ENCODE data around the gene BACE1. TPM values are rescaled to one million over a fixed set of nuclear protein-coding genes. Genes with fewer than 3 reads are reported as not detected.

BACE1 gene
- total RNA-seq, 6 experiments from 2014 or later: 19.2 to 42.8 (median 23.7) TPM

DNA sequence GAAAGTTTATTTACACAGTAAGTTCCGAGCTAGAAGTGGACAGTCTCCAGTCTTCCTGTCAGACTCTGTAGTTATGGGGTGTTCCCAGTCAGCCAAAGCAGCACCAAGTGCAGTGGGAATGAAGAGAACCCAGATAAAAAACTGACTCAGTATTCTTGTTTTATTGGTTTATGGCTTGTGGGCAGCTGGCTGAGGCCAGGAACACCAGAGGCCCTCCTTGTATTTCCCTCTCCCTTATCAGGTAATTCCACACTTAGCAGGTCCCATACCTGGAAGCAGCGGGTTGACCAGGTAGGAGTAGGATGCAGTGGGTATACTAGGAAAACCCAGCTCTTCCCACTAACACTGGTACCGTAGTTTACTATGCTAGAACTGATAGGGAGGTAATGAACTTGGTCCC, 28.4 kb downstream of the BACE1 start:
- DNase-seq (no peak), ATAC-seq (no peak)
- H3K9me3 ChIP-seq: no peaks in the 10 kb centered on the region
- 78% methylated on average over 3 of the region's 3 CpGs for WGBS (ENCODE audit: insufficient coverage, low coverage, low lambda C conversion rate, missing lambda C conversion rate)
- intact Hi-C loops (cut with DNase I): no loop called here
- H3K27ac ChIP-seq: no peak overlapping the region
- H3K4me3 ChIP-seq: no peak overlapping the region
- H3K4me1 ChIP-seq: no peaks in the 10 kb centered on the region
- TF ChIP-seq CTCF (IDR thresholded peaks at IDR 0.05): no peak
- TF ChIP-seq POLR2A (IDR thresholded peaks at IDR 0.05): no peak
- H3K36me3 ChIP-seq: peaks cover 0 to 88% (median 19%) of the 10 kb centered on the region in 4 donors
- H3K27me3 ChIP-seq: no peaks in the 10 kb centered on the region

GRCh38 chr11:117286588-117286987, 29.5 kb downstream of the BACE1 start:
- WGBS (ENCODE audit: insufficient coverage, low coverage, low lambda C conversion rate, missing lambda C conversion rate): 83% methylated on average over 2 of the region's 2 CpGs
- intact Hi-C loops (cut with DNase I): no loop called here
- Histone ChIP-seq H3K27me3 (no peaks in the 10 kb centered on the region), H3K27ac (no peak overlapping the region), H3K9me3 (no peaks in the 10 kb centered on the region), H3K36me3 (peaks cover 0 to 87% (median 21%) of the 10 kb centered on the region in 4 donors), H3K4me3 (no peak overlapping the region), H3K4me1 (no peaks in the 10 kb centered on the region)
- ATAC-seq (no peak), DNase-seq (no peak)
- TF ChIP-seq POLR2A (IDR thresholded peaks at IDR 0.05): no peak
- TF ChIP-seq CTCF (IDR thresholded peaks at IDR 0.05): no peak

DNA sequence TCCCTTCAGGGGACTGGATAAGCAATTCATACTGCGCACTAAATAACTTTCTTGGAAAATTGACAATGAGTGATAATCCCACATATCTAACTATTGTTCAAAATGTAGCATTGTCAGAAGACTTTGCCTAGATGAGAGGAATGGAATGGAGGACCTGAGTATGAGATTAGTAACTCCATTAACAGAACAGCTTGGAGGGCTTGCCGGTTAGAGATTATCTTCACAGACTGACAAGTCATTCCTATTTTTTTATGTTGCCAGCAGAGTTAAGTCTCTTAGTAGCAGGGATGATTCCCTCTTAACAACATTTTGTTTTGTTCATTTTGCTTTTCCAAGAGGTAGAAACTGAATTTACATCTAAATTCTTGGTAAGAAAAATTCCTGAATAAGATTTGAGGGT, 32.0 kb downstream of the BACE1 start:
- ATAC-seq (no peak), DNase-seq (no peak)
- WGBS (ENCODE audit: insufficient coverage, low coverage, low lambda C conversion rate, missing lambda C conversion rate): 97% methylated on average over 2 of the region's 2 CpGs
- Histone ChIP-seq H3K4me3 (no peak overlapping the region), H3K27ac (no peak overlapping the region), H3K36me3 (peaks cover 0 to 74% (median 20%) of the 10 kb centered on the region in 4 donors), H3K27me3 (no peaks in the 10 kb centered on the region), H3K4me1 (no peaks in the 10 kb centered on the region), H3K9me3 (no peaks in the 10 kb centered on the region)
- intact Hi-C loops (cut with DNase I): no loop called here
- TF ChIP-seq POLR2A (IDR thresholded peaks at IDR 0.05) (no peak), CTCF (IDR thresholded peaks at IDR 0.05) (no peak)

GRCh38 chr11:117282956-117283355, 33.1 kb downstream of the BACE1 start:
- Histone ChIP-seq H3K4me1 (no peaks in the 10 kb centered on the region), H3K9me3 (no peaks in the 10 kb centered on the region), H3K36me3 (peaks cover 0 to 63% (median 20%) of the 10 kb centered on the region in 4 donors), H3K4me3 (no peak overlapping the region), H3K27ac (no peak overlapping the region), H3K27me3 (no peaks in the 10 kb centered on the region)
- 68% methylated on average over 3 of the region's 3 CpGs for WGBS (ENCODE audit: insufficient coverage, low coverage, low lambda C conversion rate, missing lambda C conversion rate)
- TF ChIP-seq POLR2A (IDR thresholded peaks at IDR 0.05): no peak
- TF ChIP-seq CTCF (IDR thresholded peaks at IDR 0.05): no peak
- DNase-seq (no peak), ATAC-seq (no peak)
- intact Hi-C loops (cut with DNase I): no loop called here

- Histone ChIP-seq H3K36me3 (peaks cover 0 to 58% (median 20%) of the 10 kb centered on the region in 4 donors), H3K4me1 (no peaks in the 10 kb centered on the region), H3K27ac (no peak overlapping the region), H3K9me3 (no peaks in the 10 kb centered on the region), H3K27me3 (no peaks in the 10 kb centered on the region), H3K4me3 (no peak overlapping the region)
- intact Hi-C loops (cut with DNase I): no loop called here
- ATAC-seq (no peak), DNase-seq (no peak)
- 96% methylated on average over 5 of the region's 7 CpGs for WGBS (ENCODE audit: insufficient coverage, low coverage, low lambda C conversion rate, missing lambda C conversion rate)
- TF ChIP-seq POLR2A (IDR thresholded peaks at IDR 0.05) (no peak), CTCF (IDR thresholded peaks at IDR 0.05) (no peak)
Measured at GRCh38 chr11:117281869-117282268, 34.2 kb downstream of the BACE1 start.
